Panc1 (cell line): ENCODE results near the gene SEMA3B. TPM values are rescaled to one million over a fixed set of nuclear protein-coding genes. Genes with fewer than 3 reads are reported as not detected.
A peak's percentile ranks its signal among the peaks of the same experiment; 100 is the strongest.

Source experiments
- ATAC-seq: fragments of 200-7000 bp; cut with Tn5 transposase; 2 replicates; pipeline ENCODE4 v1.9.1; 2020; ENCODE audit warnings: mild to moderate bottlenecking, moderate library complexity
- BruUV-seq: library from RNA; stranded (reverse); fragments of 400-500 nt; replicated peaks from 2 replicates; lab custom pipeline; 2021; lab: Mats Ljungman, UMichigan
- CTCF ChIA-PET: fragments of 300-600 bp; sonication (Branson Sonifier 250); formaldehyde crosslinking; loops from one replicate; lab custom pipeline; 2022; ENCODE audit warnings: antibody characterized with exemption; lab: Charles Lee
- POLR2A ChIA-PET: fragments of 300-600 bp; sonication (Branson Sonifier 250); formaldehyde crosslinking; loops from one replicate; lab custom pipeline; 2022; ENCODE audit warnings: antibody characterized with exemption; lab: Charles Lee
- DNase-seq: peaks from one replicate; pipeline ENCODE4 v3.0.0-alpha.2; 2010; ENCODE audit warnings: low read depth, low spot score
- H3K27ac ChIP-seq: 2 replicates; pipeline ENCODE4 v1.5.1; 2011; ENCODE audit warnings: mild to moderate bottlenecking, low read length, inconsistent platforms
- H3K27me3 ChIP-seq: fragments of 200-500 bp; sonication (Bioruptor generic); 2 replicates; pipeline ENCODE4 v1.6.0; 2014; ENCODE audit warnings: low read length, inconsistent platforms; ENCODE audit not compliant: control insufficient read depth, insufficient read depth
- H3K36me3 ChIP-seq: fragments of 200-500 bp; sonication (Bioruptor generic); 2 replicates; pipeline ENCODE4 v1.5.1; 2014; ENCODE audit warnings: inconsistent platforms, mild to moderate bottlenecking, low read length, moderate library complexity; ENCODE audit not compliant: control insufficient read depth, insufficient read depth
- H3K4me1 ChIP-seq: 2 replicates; pipeline ENCODE4 v1.5.1; 2011; ENCODE audit warnings: inconsistent platforms, mild to moderate bottlenecking, low read length, moderate library complexity; ENCODE audit not compliant: control insufficient read depth, insufficient read depth
- H3K4me3 ChIP-seq, 2 experiments: 2 replicates each; pipeline ENCODE4 v1.5.1; 2011 to 2012; ENCODE audit warnings: low read depth in 2 of 2, low read length in 2 of 2, mild to moderate bottlenecking in 2 of 2, inconsistent platforms in 1 of 2, moderate library complexity in 1 of 2
- H3K9me3 ChIP-seq: fragments of 200-500 bp; sonication (Bioruptor generic); 2 replicates; pipeline ENCODE4 v1.5.1; 2014; ENCODE audit warnings: low read depth, mild to moderate bottlenecking, inconsistent platforms, low read length, moderate library complexity; ENCODE audit not compliant: control insufficient read depth, insufficient read depth
- POLR2AphosphoS5 ChIP-seq: IDR thresholded peaks from 2 replicates; pipeline ENCODE4 v1.6.1; 2012; ENCODE audit warnings: mild to moderate bottlenecking, low read depth, low read length, moderate library complexity
- SIN3A ChIP-seq: IDR thresholded peaks from 2 replicates; pipeline ENCODE4 v1.6.1; 2012; ENCODE audit warnings: low read depth, mild to moderate bottlenecking, low read length, moderate library complexity, borderline replicate concordance; ENCODE audit not compliant: insufficient read depth
- TCF7L2 ChIP-seq: IDR thresholded peaks from 2 replicates; pipeline ENCODE4 v1.6.1; 2011; ENCODE audit warnings: mild to moderate bottlenecking, low read depth, low read length, inconsistent platforms
- in situ Hi-C: cut with HindIII; loops from 2 replicates; pipeline ENCODE4 v1.10.0; 2016; ENCODE audit warnings: low sequenced_read_pairs, low pct_unique_long_range_greater_than_20kb
- intact Hi-C: fragments of 100-400 bp; cut with micrococcal nuclease; formaldehyde crosslinking; loops from one replicate; pipeline ENCODE4 v1.10.0; 2022; ENCODE audit not compliant: unreplicated experiment
- microRNA-seq: library from miRNA; unstranded; fragments of <30 nt; microRNA quantifications from one replicate; pipeline ENCODE4 v1.1.0, GENCODE V29; 2020; ENCODE audit not compliant: unreplicated experiment
- total RNA-seq: library from RNA; stranded (reverse); gene quantifications from one replicate; pipeline ENCODE4 v1.2.1, GENCODE V29; 2021; ENCODE audit not compliant: unreplicated experiment
- TF ChIP-seq, protein P1 (sequence below), 2 experiments: IDR thresholded peaks; 2 replicates each; pipeline ENCODE4 v1.6.1; 2011 to 2012; ENCODE audit warnings: low read depth in 2 of 2, control low read depth in 1 of 2, low read length in 1 of 2, mild to moderate bottlenecking in 1 of 2, moderate library complexity in 1 of 2; ENCODE audit not compliant: insufficient read depth in 1 of 2
- TF ChIP-seq, protein P2 (sequence below): fragments of 450-650 bp; IDR thresholded peaks from 2 replicates; pipeline ENCODE4 v1.5.1; 2017; ENCODE audit warnings: mild to moderate bottlenecking

The SEMA3B gene
- total RNA-seq, 1 experiment from 2014 or later = 1.4 TPM

DNA sequence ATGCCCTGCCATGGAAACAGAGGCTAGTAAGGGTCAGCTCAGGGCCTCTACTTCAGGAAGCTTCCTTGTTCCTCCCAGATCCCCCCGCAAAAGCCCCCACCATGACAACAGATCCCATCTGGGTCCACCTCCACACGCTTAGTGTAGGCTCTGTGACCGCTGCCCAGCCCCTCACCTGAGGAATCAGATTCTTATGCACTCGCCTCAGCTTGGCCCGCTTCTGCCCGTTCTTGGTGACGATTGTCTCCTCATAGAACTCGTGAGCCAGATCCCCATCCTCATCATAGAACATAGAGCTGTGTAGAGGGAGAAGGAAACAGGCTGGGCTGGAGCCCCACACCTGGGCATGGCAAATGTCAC lies 57.2 kb downstream of the SEMA3B start:
- peaks cover 11% of the 10 kb centered on the region for H3K36me3 ChIP-seq
- DNase-seq (no peak), ATAC-seq (no peak)
- CTCF ChIA-PET = no interaction called here
- no peak overlapping the region for H3K4me3 ChIP-seq
- no peaks in the 10 kb centered on the region for H3K27me3 ChIP-seq
- in situ Hi-C loops (no loop called here), intact Hi-C loops (no loop called here)
- peaks cover 27% of the 10 kb centered on the region for H3K4me1 ChIP-seq
- TF ChIP-seq POLR2AphosphoS5 (no peak), TCF7L2 (no peak)
- BruUV-seq = no TSS peak
- POLR2A ChIA-PET = no interaction called here
- H3K9me3 ChIP-seq = no peaks in the 10 kb centered on the region
- no peak overlapping the region for H3K27ac ChIP-seq

DNA sequence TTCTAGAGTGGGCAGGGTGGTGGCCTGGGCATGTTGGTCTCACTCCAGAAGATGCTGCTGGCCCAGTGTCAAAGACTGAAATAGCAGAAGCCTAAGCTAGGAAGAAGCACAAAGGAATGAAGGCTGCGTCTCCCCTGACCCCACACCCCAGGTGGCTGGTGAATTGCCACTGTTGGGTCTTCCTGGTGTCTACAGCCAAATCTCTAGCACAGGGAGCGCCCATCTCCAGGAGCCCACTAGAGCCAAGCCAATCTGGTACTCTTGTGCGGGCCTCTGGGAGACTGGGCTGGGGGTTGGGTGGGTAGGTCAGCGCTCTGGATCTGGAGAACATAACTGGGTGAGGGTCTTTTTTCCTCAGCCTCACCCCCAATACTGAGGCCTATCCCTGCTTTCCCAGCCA lies 58.2 kb downstream of the SEMA3B start:
- H3K9me3 ChIP-seq = no peaks in the 10 kb centered on the region
- H3K27me3 ChIP-seq = no peaks in the 10 kb centered on the region
- POLR2A ChIA-PET = no interaction called here
- peak overlapping the region; percentile 87 to 89 for H3K4me3 ChIP-seq
- DNase-seq = no peak
- BruUV-seq = no TSS peak
- peak overlapping the region; percentile 89 for H3K27ac ChIP-seq
- TF ChIP-seq, protein P1, sequence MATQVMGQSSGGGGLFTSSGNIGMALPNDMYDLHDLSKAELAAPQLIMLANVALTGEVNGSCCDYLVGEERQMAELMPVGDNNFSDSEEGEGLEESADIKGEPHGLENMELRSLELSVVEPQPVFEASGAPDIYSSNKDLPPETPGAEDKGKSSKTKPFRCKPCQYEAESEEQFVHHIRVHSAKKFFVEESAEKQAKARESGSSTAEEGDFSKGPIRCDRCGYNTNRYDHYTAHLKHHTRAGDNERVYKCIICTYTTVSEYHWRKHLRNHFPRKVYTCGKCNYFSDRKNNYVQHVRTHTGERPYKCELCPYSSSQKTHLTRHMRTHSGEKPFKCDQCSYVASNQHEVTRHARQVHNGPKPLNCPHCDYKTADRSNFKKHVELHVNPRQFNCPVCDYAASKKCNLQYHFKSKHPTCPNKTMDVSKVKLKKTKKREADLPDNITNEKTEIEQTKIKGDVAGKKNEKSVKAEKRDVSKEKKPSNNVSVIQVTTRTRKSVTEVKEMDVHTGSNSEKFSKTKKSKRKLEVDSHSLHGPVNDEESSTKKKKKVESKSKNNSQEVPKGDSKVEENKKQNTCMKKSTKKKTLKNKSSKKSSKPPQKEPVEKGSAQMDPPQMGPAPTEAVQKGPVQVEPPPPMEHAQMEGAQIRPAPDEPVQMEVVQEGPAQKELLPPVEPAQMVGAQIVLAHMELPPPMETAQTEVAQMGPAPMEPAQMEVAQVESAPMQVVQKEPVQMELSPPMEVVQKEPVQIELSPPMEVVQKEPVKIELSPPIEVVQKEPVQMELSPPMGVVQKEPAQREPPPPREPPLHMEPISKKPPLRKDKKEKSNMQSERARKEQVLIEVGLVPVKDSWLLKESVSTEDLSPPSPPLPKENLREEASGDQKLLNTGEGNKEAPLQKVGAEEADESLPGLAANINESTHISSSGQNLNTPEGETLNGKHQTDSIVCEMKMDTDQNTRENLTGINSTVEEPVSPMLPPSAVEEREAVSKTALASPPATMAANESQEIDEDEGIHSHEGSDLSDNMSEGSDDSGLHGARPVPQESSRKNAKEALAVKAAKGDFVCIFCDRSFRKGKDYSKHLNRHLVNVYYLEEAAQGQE (IDR thresholded peaks at IDR 0.05; ENCODE audit: insufficient read depth in 1 of 2, low read depth in 2 of 2, low read length in 1 of 2) = no peak
- TF ChIP-seq, protein P2, sequence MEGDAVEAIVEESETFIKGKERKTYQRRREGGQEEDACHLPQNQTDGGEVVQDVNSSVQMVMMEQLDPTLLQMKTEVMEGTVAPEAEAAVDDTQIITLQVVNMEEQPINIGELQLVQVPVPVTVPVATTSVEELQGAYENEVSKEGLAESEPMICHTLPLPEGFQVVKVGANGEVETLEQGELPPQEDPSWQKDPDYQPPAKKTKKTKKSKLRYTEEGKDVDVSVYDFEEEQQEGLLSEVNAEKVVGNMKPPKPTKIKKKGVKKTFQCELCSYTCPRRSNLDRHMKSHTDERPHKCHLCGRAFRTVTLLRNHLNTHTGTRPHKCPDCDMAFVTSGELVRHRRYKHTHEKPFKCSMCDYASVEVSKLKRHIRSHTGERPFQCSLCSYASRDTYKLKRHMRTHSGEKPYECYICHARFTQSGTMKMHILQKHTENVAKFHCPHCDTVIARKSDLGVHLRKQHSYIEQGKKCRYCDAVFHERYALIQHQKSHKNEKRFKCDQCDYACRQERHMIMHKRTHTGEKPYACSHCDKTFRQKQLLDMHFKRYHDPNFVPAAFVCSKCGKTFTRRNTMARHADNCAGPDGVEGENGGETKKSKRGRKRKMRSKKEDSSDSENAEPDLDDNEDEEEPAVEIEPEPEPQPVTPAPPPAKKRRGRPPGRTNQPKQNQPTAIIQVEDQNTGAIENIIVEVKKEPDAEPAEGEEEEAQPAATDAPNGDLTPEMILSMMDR = no peak
- TF ChIP-seq POLR2AphosphoS5 = no peak
- no peak for TF ChIP-seq TCF7L2
- no peak for TF ChIP-seq SIN3A
- H3K4me1 ChIP-seq = peaks cover 25% of the 10 kb centered on the region
- CTCF ChIA-PET = no interaction called here
- ATAC-seq = no peak
- peaks cover 11% of the 10 kb centered on the region for H3K36me3 ChIP-seq
- intact Hi-C loops = no loop called here
- in situ Hi-C loops = no loop called here

Small RNA genes within 50 kb of the gene (microRNA-seq; reads per million reads assigned to microRNA genes)
- gene MIR5787 = not detected

Other genes with a start within 250 kb of the SEMA3B start
- 86.6 TPM for gene RBM5, start 180.2 kb upstream of the SEMA3B start, total RNA-seq
- gene SEMA3F, start 113.8 kb upstream of the SEMA3B start, total RNA-seq = 69.6 TPM
- not detected for gene GNAT1, start 77.5 kb upstream of the SEMA3B start, total RNA-seq
- gene SLC38A3, start 63.9 kb upstream of the SEMA3B start, total RNA-seq = 6.0 TPM
- 170 TPM for gene GNAI2, start 32.9 kb upstream of the SEMA3B start, total RNA-seq
- gene LSMEM2, start 9.9 kb downstream of the SEMA3B start, total RNA-seq = not detected
- 111 TPM for gene IFRD2, start 23.3 kb downstream of the SEMA3B start, total RNA-seq
- 3.9 TPM for gene HYAL3, start 30.3 kb downstream of the SEMA3B start, total RNA-seq
- 7.2 TPM for gene NAA80, start 30.3 kb downstream of the SEMA3B start, total RNA-seq
- gene HYAL1, start 34.4 kb downstream of the SEMA3B start, total RNA-seq = 0.18 TPM
- 41.5 TPM for gene HYAL2, start 53.6 kb downstream of the SEMA3B start, total RNA-seq
- gene TUSC2, start 59.1 kb downstream of the SEMA3B start, total RNA-seq = 35.3 TPM
- 17.4 TPM for gene RASSF1, start 71.7 kb downstream of the SEMA3B start, total RNA-seq
- gene ZMYND10, start 76.6 kb downstream of the SEMA3B start, total RNA-seq = 3.6 TPM
- gene NPRL2, start 81.6 kb downstream of the SEMA3B start, total RNA-seq = 14.6 TPM
- 27.5 TPM for gene CYB561D2, start 81.7 kb downstream of the SEMA3B start, total RNA-seq
- 30.2 TPM for gene TMEM115, start 90.4 kb downstream of the SEMA3B start, total RNA-seq
- gene CACNA2D2, start 234.5 kb downstream of the SEMA3B start, total RNA-seq = 0.59 TPM